AG04449 (cell line): ENCODE results near the gene DCAKD.

Experiments used
- CTCF ChIA-PET: fragments of 350-600 bp; formaldehyde crosslinking; extraction: SDS; loops from one replicate; lab custom pipeline; 2021; ENCODE audit warnings: antibody characterized with exemption; lab: Yijun Ruan, JAX
- POLR2A ChIA-PET: fragments of 400-600, 350-600 bp; formaldehyde crosslinking; extraction: SDS; loops from one replicate; lab custom pipeline; 2020; ENCODE audit warnings: antibody characterized with exemption, inconsistent platforms; lab: Yijun Ruan, JAX
- DNase-seq: peaks from one replicate; pipeline ENCODE4 v3.0.0-alpha.2; 2010; ENCODE audit warnings: low read depth, low spot score
- H3K4me3 ChIP-seq: 2 replicates; pipeline ENCODE4 v1.5.1; 2011; ENCODE audit warnings: low read depth, mild to moderate bottlenecking, control low read depth, low read length
- CTCF ChIP-seq: IDR thresholded peaks from one replicate; pipeline ENCODE4 v1.5.1; 2011; ENCODE audit warnings: mild to moderate bottlenecking, moderate library complexity, low read length, control low read depth, inconsistent platforms; ENCODE audit not compliant: insufficient read depth; ENCODE audit errors: missing control alignments

Gene DCAKD

GRCh38 chr17:44992242-44992939, 59.0 kb downstream of the DCAKD start:
- POLR2A ChIA-PET: no interaction called here
- CTCF ChIA-PET: interaction anchor here (0.8 to 2.1 kb wide), 6 partner anchors 15 to 74 kb away, joined by 3 to 10 read pairs (median 5); no protein-coding TSS in a partner anchor
- DNase-seq: no peak
- TF ChIP-seq CTCF: no peak
- no peak overlapping the region for H3K4me3 ChIP-seq

DNA sequence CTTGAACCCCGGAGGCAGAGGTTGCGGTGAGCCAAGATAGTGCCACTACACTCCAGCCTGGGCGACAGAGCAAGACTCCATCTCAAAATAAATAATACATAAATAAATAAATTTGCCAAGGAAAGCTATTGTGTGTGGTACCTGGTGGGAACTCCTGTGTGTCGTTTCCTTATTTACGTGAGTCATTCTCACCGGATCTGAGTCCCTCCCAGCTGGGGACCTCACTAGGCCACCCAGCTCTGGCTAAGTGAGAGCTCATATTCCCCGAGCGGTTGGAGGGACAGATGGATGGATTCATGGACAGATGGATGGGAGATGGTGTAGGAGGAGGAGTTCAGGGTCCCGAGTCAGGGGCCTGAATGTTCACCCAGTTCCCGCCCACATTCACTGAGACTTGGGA, 60.4 kb downstream of the DCAKD start:
- ChIA-PET POLR2A (no interaction called here), CTCF (interaction anchor here (0.8 to 2.1 kb wide), 7 partner anchors 9 to 74 kb away, joined by 3 to 10 read pairs (median 3); no protein-coding TSS in a partner anchor)

DNA sequence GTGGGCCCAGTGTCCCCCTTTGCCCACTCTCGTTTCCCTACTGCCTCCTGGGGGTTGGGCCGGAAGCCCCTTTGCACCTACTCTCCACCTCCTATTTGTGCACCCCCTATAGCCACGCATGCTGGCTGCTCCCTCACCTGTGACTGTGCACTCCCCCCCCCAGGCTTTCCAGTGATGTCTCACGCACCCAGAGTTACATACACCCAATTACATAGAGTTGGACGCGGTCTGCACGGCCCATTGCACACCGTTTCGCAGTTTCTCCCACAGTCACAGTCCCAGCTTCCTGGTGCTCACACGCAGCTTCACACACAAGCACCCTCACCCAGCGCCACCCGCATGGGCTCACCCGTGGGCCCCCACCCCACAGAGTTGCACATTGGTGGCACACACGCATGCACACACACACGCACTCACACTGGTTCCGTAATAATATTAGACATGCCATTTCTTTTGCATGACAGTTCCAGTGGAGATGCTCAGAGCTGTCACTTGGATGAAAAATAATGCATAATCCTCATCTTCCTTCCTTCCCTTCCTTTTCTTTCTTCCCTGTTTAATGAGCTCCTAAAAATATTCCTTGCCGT, 61.8 kb downstream of the DCAKD start:
- ChIA-PET CTCF (no interaction called here), POLR2A (interaction anchor here (0.7 kb wide), 1 partner anchor 45 kb away, joined by 3 read pairs; no protein-coding TSS in a partner anchor)
- no peak for TF ChIP-seq CTCF
- DNase-seq: no peak
- H3K4me3 ChIP-seq: no peak overlapping the region

More for the DNA sequence above, 60.4 kb downstream of the DCAKD start:
- TF ChIP-seq CTCF: no peak
- H3K4me3 ChIP-seq: no peak overlapping the region
- DNase-seq: no peak

DNA sequence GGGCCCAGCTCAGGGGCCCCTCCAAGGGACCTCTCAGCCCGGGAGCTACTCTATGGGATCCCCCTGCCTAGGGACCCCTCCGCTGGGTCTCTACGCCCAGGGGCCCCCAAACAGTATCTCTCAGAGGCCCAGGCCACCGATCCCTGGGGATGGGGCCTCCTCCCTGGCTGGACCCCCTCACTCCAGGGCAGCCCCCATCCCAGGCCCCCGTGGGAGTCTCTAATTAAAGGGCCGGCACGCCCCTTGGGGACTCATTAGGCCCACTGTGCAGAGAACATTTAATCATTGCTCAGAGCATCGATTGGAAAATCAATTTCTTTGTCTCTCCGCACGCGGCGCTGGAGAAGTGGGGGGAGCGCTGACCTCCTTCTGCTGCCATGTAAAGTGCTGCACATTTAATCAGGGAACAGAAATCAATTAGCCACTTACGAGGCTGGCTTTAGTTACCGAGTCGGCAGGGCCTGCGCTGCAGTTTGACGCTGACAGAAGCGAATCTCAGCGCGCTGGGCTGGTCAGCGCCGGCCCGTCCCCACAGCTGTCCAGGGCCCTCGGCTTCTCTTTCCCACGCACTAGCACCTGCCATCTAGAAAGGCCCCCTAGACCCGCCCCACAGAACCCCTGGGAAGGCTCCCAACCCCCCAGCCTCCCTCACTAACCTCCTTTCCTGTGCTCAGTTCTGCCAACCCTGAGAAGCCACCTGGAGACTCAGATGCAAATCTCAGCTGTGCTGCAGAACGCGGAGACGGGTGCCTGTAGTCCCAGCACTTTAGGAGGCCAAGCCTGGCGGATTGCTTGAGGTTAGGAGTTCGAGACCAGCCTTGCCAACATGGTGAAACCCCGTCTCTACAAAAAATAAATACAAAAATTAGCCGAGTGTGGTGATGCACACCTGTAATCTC, 63.1 kb downstream of the DCAKD start:
- ChIA-PET POLR2A (no interaction called here), CTCF (interaction anchor here (0.8 to 1.8 kb wide), 3 partner anchors 18 to 69 kb away, joined by 3 to 5 read pairs (median 4); no protein-coding TSS in a partner anchor)
- TF ChIP-seq CTCF: no peak
- H3K4me3 ChIP-seq: no peak overlapping the region
- DNase-seq: no peak

- DNase-seq: no peak
- ChIA-PET CTCF (no interaction called here), POLR2A (no interaction called here)
- H3K4me3 ChIP-seq: no peak overlapping the region
- TF ChIP-seq CTCF: no peak
These were observed 67.9 kb downstream of the DCAKD start for GRCh38 chr17:44983563-44983962.
